Measurements from ENCODE around the gene SLC4A1AP. TPM values are rescaled to one million over a fixed set of nuclear protein-coding genes. Genes with fewer than 3 reads are reported as not detected.
"Not testable (repeated sequence)": the region's sequence is repeated elsewhere in the genome, so short reads cannot be mapped to it uniquely, and the experiment has no call there.

SLC4A1AP gene
- total RNA-seq, 1 donor from 2014 or later, result 20.7 TPM

DNA sequence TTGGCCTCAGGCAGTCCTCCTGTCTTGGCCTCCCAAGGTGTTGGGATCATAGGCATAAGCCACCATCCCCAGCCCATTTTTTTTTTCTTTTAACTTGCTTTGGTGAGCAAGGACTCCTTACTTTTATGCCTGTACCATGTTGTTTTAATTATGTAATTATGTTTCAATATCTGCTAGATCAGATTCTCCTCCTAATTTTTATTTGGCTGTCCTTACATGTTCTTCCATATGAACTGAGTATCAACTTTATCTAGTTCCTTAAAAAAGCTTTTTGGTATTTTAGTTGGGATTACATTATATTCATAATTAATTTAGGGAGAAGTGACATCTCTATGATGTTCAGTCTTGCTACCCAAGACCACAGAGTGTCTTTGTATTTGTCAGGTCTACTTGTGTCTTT is 18.5 kb upstream of the SLC4A1AP start:
- intact Hi-C loops (cut with DNase I), result no loop called here
- ATAC-seq (no peak), DNase-seq (ENCODE audit: low spot score) (no peak)

DNA sequence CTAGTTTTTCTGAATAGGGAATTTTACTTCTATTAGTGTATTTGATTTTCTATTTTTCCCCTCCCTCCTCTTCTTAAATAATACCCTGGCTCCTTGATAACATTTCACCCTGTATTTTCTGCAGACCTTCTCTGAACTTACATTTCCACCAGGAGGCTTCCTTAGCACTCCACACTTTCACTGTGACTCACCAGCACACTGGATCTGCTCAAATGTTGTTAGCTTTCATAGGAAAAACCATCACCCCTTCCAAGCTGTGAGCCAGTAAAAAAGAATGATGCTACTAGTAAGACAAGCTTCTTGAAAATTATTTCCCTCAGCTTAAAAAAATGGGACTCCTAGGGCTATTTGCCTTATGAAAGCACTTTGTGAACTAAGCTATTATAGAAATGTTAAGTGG is 16.4 kb upstream of the SLC4A1AP start:
- ATAC-seq (no peak), DNase-seq (ENCODE audit: low spot score) (no peak)
- intact Hi-C loops (cut with DNase I), result no loop called here

DNA sequence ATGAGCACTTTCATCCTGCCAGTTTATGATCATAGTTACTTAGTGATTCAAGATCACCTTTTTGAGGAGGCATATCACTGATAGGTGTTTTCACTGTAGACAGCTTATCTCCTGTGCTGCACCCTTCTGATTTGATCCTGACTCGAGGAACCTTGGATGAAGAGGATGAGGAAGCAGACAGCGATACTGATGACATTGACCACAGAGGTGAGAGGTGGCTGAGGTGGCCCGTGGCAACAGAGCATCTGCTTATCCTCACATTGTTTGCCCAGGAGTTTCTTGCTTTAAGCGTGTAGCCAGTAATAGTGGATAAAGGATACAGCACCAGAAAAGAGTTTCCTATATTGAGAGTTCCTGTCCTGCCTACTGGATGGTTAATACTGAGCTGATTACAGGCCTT is 16.0 kb upstream of the SLC4A1AP start:
- intact Hi-C loops (cut with DNase I), result no loop called here
- ATAC-seq (no peak), DNase-seq (ENCODE audit: low spot score) (no peak)

DNA sequence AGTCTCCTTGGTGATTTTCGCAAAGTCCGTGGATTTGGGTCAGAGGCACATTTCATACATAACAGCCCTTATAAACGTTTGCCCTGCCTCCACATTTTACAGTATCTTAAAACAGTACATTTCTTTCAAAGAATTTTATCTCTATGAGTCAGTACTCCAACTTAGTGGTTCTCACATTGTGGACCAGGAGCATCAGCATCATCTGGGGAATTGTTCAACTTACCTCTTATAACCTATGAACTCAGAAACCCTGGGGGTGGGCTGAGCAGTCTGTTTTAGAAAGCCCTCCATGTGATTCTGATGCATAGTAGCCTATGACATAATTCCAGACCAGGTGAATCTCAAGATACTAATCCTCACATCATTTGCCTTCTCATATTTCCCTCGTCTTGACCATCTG is 12.6 kb upstream of the SLC4A1AP start:
- intact Hi-C loops (cut with DNase I), result no loop called here
- no peak for DNase-seq (ENCODE audit: low spot score)
- ATAC-seq, result no peak

DNA sequence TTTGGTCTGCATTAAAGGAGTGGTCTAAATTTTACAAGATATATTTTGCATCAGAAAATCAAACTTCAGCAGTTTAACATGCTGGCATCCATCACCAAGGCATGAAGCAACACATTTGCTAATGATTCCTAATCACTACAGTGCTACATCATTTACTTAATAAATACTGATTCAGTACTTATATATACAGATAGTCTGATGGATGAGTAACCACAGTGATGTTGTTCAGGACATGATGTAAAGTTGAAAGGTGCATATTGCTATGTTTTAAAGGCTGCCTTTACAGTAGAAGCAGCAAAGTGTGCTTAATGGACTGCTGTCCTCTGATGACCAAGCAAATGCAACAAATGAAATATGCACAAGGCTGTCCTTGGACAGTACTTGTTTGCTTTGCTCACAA is 11.3 kb upstream of the SLC4A1AP start:
- no peak for DNase-seq (ENCODE audit: low spot score)
- intact Hi-C loops (cut with DNase I), result no loop called here
- no peak for ATAC-seq

DNA sequence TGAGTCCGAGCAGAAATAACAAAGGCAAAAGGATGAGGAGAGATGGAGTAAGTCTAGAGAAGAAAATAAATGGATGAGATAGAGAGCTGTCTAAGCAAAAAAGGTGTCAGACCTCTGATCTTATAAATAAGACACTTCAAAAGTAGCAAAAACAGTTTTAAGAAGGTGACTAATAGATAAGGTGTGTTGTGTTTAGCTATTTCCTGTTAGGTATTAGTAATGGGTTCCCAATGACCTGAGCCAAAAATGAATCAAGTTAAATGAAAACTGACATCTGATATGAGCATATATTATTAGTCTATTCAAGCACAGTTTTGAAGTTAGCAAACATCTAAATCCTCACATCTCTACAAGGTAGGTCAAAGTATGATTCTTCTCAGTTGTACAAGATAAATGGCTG is 10.9 kb upstream of the SLC4A1AP start:
- intact Hi-C loops (cut with DNase I), result no loop called here
- ATAC-seq (no peak), DNase-seq (ENCODE audit: low spot score) (no peak)

DNA sequence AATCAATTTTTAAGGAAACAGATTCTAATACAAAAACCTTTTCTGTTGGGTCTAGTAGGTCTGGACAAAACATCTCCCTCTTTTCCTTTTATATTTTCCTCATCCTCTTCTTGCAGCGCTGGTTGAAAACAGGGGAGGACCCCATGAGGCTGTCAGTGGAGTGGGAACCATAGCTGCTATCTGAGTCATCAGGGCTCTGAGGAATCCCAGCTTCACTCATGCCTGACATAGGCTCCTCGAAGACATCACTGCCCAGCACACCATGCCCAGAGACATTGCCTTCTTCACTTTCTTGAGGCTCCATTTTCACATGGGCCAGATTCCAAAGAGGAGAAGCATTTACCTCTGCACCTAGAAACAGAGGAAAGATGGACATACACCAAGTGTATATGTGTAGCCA is 10.3 kb upstream of the SLC4A1AP start:
- intact Hi-C loops (cut with DNase I), result no loop called here
- no peak for ATAC-seq
- DNase-seq (ENCODE audit: low spot score), result no peak

DNA sequence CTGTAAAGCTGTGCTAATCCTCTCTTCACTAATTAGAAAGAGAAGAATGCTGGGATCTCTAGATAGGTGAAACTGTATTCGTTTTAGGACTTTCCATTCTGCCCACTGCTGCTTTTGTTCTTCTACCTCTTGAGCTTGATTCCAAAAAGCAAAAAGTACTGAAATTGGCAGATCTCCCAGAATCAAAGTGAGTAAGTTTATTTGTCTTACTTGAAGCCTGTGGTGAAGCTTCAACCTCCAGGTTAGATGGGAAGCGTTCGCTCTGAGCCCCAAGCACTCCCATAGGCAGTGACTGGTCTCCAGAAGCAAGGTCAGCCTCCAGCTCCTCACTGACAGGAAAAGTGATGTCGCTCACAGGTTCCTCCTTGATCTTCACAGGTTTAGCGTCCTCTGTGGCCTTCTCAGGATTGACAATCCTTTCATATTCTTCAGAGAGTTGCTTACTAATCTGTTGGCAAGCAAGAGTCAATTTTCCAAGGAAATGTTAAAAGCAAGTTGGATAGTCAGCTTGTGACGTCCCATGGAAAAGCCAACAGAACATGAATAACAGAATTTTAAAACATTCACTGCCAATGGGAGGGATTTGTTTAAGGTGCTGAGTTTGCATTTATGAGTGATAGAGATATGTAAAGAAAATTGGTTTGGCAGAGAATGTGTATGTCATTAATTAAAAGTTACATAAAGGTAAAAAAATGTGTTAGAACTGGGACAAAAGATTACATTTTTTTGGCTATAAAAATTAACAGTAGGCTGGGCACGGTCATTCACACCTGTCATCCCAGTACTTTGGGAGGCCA is 8.3 kb upstream of the SLC4A1AP start:
- DNase-seq (ENCODE audit: low spot score), result no peak
- intact Hi-C loops (cut with DNase I), result no loop called here
- ATAC-seq, result no peak

DNA sequence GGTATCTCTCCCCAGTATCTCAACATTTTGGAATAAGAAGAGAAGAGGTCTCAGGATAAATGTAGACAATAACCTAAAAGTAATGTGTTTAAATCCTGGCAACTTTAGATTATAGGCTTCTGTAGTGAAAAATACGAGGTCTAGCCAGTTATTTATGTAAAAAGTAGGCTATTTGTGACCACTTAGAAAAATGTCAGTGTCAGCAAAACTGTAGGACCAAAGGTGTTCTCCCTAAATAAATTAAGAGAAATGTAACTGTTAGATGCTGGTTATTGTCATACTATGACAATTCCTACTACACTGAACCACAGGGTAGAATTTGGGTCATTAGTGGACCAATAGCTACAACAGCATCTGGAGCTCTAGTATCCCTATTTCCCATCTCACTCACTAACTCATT is 2.3 kb upstream of the SLC4A1AP start:
- ATAC-seq (no peak), DNase-seq (ENCODE audit: low spot score) (no peak)
- intact Hi-C loops (cut with DNase I), result no loop called here

DNA sequence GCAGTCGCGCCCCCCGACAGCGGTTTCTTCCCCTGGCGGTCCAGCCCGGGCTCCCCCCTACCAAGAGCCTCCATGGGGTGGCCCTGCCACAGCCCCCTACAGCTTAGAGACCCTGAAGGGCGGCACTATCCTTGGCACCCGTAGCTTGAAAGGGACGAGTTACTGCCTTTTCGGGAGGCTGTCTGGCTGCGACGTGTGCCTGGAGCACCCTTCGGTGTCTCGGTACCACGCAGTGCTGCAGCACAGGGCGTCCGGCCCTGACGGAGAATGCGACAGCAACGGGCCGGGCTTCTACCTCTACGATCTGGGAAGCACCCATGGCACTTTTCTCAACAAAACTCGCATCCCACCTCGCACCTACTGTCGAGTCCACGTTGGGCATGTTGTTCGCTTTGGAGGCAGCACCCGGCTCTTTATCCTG is 475 bp downstream of the SLC4A1AP start:
- intact Hi-C loops (cut with DNase I), result no loop called here
- DNase-seq (ENCODE audit: low spot score) (no peak), ATAC-seq (peak; percentile 5)

DNA sequence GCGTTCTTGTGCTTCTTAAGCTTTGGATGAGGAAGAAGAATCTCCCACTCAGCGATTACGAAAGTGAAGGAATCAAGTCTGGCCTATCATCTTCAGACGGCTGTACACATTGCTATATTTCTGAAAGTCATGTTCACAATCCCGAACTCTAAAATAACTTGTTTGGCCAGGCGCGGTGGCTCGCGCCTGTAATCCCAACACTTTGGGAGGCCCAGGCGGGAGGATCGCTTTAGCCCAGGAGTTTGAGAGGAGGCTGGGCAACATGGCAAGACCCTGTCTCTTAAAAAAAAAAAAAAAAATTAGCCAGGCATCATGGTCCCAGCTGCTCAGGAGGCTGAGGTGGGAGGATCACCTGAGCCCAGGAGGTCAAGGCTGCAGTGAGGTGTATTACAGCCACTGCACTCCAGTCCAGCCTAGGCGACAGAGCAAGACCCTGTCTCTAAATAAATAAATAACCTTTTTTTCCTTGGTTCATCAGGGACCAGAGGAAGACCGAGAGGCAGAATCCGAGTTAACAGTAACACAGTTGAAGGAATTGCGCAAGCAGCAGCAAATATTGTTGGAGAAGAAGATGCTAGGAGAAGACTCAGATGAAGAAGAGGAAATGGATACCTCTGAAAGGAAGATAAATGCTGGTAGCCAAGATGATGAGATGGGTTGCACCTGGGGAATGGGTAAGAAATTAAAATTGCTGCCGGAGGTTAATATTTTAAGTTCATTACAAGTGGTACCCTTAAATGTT is 1.1 kb downstream of the SLC4A1AP start:
- intact Hi-C loops (cut with DNase I), result no loop called here
- DNase-seq (ENCODE audit: low spot score) (no peak), ATAC-seq (no peak)

DNA sequence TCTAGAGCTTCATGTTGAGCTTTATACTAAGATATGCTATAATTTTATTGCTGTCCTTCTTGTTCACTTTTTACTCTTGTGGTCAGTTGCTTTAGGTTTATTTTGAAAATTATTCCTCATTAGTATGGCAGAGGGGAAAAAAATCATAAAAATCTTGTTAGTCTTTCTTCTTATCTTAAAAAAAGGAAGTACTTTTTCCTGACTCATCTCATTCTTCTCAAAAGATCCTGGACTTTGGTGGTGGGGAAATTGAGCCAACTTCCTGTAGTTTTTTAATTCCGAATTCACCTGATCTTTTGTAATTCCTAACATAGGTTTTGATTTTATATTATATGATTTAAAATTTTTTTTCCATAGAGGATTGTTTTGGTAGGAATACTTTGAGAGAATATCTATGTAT is 3.8 kb downstream of the SLC4A1AP start:
- DNase-seq (ENCODE audit: low spot score) (no peak), ATAC-seq (no peak)
- intact Hi-C loops (cut with DNase I), result no loop called here

DNA sequence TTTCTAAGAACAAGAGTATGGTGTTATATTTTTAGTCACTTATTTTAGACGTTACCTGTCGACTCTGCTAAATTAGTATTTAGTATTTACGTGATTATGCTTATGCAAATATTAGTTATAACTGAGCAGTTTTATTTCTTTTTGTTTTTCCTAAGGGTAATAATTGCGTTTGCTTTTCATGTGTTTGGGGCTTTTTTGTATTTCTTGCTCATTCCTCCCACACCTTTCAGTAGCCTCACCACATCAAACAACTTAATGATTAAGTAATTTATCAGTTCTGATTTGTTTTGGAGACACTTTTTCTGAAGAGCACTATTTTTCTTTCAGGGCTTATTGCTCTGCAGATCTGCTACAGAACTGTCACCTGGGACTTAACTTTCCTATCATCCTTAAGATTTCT is 7.5 kb downstream of the SLC4A1AP start:
- no peak for ATAC-seq
- intact Hi-C loops (cut with DNase I), result no loop called here
- DNase-seq (ENCODE audit: low spot score), result no peak

DNA sequence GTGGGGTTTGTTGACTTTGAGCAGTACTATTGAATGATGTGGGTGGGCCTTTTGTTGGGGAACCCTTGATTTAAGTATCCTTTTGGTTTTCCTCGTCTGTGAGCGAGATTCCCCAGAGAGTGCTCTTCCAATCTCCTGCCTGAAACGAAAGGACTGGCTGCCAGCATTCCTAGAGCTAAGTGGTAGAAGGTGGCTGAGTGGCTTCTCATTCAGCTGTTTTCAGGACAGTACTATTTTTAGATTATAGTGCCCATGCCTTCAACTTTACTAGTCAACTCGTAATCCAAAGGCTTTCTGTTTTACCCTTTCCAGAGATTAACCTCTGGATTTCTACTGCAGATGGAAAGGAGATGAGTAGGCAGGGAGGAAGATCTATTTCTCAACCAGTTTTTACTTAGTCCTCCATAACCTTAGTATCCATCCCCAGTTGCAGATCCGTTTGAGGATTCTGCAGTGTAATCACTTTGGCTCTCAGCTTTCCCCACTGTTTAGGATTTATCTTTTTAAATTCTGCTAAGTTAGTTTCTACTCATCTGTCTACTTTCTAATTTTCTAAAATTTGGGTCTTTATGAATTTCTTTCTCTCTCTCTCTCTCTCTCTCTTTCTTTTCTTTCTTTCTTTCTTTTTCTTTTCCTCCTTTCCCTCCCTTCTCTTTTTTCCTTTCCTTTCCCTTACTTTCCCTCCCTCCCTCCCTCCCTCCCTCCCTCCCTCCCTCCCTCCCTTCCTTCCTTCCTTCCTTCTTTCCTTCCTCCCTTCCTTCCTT is 9.2 kb downstream of the SLC4A1AP start:
- DNase-seq (ENCODE audit: low spot score) (no peak), ATAC-seq (no peak)
- intact Hi-C loops (cut with DNase I), result no loop called here

DNA sequence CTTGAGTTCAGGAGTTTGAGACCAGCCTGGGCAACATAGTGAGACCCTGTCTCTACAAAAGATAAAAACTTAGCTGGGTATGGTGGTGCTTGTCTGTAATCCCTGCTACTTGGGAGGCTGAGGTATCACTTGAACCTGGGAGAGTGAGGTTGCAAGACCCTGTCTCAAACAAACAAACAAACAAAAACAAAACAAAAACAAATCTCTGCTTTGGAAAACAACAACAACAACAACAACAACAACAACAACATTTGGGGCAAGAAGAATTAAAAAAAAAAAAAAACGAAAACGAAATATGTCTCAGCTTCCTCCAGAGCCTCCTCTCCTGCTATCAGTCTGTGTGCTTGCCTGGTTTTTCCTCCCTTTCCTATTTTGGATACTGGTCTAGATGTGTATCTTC is 16.9 kb downstream of the SLC4A1AP start:
- no peak for ATAC-seq

DNA sequence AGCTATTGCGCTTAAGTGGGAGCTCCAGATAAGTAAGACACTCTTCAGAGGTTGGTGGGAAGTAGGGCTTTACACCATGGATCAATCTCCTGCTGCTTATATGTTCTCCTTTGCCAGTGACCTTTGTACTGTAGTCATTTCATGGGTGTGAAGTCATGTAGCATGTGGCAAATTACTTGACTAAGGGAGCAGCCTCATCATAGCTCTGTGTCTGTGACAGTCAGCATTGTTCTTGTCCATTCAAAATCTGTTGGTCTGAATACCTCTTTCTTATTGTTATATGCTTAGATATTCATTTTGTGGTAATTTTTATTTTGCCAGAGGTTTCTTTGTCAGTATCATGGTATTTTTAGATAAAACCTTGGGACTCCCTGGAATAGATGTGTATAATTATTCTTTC is 18.2 kb downstream of the SLC4A1AP start:
- no peak for ATAC-seq
- intact Hi-C loops (cut with DNase I), result no loop called here
- no peak for DNase-seq (ENCODE audit: low spot score)

More for the DNA sequence above, 16.9 kb downstream of the SLC4A1AP start:
- DNase-seq (ENCODE audit: low spot score), result no peak
- intact Hi-C loops (cut with DNase I), result no loop called here

DNA sequence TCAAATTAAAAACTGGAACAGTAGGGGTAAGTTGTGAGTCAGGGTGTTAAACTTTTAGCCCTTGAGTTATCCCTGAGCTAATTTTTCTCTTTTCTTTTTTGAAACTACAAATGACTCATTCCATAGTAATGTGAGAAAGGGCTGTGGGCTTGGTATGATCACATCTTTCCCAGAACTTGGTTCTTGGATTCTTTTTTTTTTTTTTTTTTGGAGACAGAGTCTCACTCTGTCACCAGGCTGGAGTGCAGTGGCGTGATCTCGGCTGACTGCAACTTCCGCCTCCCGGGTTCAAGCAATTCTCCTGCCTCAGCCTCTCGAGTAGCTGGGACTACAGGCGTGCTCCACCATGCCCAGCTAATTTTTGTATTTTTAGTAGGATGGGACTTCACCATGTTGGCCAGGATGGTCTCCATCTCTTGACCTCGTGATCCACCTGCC is 18.7 kb downstream of the SLC4A1AP start:
- ATAC-seq; DNase-seq (ENCODE audit: low spot score); intact Hi-C loops (cut with DNase I): not testable (repeated sequence)

DNA sequence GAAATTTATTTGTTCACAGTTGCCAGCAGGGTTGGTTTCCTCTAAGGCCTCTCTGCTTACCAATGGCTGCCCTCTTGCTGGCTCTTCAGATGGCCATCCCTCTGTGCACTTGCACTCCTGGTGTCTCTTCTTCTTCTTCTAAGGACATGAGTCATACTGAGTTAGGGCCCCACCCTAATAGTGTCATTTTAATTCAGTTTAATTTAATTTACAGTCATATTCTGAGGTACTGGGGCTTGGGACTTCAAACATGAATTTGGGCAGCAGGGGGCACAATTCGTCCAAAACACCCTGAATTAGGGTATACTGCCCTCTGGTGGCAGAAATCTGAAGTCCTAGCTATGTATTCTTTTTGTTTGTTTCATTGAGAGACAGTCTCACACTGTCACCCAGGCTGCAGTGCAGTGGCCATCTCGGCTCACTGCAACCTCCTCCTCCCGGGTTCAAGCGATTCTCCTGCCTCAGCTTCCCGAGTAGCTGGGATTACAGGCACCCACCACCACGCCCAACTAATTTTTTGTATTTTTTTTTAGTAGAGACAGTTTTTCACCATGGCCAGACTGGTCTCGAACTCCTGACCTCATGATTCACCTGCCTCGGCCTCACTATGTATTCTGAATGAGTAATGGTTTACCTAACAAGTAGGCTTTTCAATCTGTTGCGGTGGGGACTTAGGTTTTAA is 19.8 kb downstream of the SLC4A1AP start:
- DNase-seq (ENCODE audit: low spot score), result peak; percentile 80
- intact Hi-C loops (cut with DNase I), result no loop called here

DNA sequence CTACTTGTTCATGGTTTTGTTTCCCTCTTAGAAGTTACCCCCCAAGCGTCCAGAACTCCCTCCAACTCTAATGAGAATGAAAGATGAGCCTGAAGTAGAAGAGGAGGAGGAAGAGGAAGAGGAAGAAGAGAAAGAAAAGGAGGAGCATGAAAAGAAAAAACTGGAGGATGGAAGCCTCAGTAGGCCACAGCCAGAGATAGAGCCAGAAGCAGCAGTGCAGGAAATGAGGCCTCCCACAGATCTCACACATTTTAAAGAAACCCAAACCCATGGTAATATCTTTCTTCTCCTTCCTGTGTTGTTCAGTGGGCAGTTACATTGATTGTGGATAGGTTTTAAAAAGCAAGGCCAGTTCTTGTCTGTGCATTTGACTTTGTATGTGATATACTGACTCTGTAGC is 21.3 kb downstream of the SLC4A1AP start:
- intact Hi-C loops (cut with DNase I); ATAC-seq; DNase-seq (ENCODE audit: low spot score): not testable (repeated sequence)

More for the DNA sequence above, 19.8 kb downstream of the SLC4A1AP start:
- peak; percentile 74 for ATAC-seq
